GM19372 (cell line): Measurements from ENCODE around the gene CEP83.

Source experiments
- ATAC-seq: cut with Tn5 transposase; IDR thresholded peaks from one replicate; pipeline ENCODE4 v1.9.1; 2021; ENCODE audit warnings: mild to moderate bottlenecking, low read depth, moderate library complexity; ENCODE audit not compliant: unreplicated experiment

Gene CEP83

GRCh38 chr12:94260017-94260416 is 199.7 kb downstream of the CEP83 start:
- ATAC-seq: no peak

GRCh38 chr12:94258593-94258992 is 201.1 kb downstream of the CEP83 start:
- ATAC-seq: peak; percentile 37
